ENCODE results near the gene THAP11. TPM values are rescaled to one million over a fixed set of nuclear protein-coding genes. Genes with fewer than 3 reads are reported as not detected.

THAP11 gene
- total RNA-seq: 26.1 and 28.0 TPM in 2 replicates

GRCh38 chr16:67841816-67842508 is at the start of gene THAP11:
THAP11 (plus strand) TSS chr16:67842320; CDS start chr16:67842555, 235 bp downstream.

GRCh38 chr16:67806428-67807147 is 35.5 kb upstream of the THAP11 start, which contains the start of the genes RANBP10 and TSNAXIP1:
RANBP10 (minus strand) TSS chr16:67806560; CDS start chr16:67806536, 24 bp downstream.
TSNAXIP1 (plus strand) TSS chr16:67806889; CDS start chr16:67807150, 261 bp downstream.

GRCh38 chr16:67846320-67847063 is 4.4 kb downstream of the THAP11 start, which contains the start of gene NUTF2:
NUTF2 (plus strand) TSS chr16:67846933; CDS start chr16:67865131, 18,198 bp downstream.

DNA sequence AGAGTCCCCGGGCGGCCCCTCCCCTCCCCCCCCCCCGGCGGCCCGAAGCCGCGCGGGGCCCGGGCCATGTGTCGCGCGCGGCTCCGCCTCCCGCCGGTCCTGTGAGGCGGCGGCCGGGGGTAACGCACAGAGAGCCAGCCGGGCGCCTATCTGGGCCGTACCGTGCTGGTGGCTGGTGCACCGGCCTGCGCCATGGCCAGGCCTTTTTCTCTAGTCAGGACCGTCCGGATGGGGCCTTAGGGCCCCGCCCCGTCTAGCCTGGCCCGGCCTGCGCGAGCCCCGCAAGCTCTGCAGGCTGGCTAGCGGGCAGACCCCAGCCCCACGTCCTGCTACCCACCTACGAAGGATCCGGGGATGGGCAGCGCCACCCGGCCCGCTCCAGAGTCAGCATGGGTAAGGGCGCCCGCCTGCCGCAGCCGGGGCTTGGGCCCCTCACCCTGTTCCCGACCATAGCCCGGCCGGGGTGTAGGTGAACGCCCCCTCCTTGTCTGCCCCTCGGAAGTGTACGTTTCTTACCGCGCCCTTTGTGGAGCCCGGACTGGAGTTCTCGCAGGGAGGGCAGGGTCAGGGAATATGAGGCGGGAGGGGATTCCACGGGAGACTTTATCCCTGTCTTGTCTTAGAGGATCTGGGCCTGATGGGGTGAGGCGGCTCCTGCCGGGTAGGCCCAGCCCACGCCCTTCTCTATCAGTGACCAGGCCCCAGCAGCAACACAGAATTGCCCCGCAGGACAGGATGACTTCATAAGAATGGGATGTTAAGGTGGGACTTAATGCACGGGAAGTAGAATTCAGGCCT is 5.1 kb downstream of the THAP11 start, which contains the start of gene CENPT:
CENPT (minus strand) TSS at position 630 of the 798 bp plus-strand sequence. CDS start 13,834 bp downstream, outside the sequence.

DNA sequence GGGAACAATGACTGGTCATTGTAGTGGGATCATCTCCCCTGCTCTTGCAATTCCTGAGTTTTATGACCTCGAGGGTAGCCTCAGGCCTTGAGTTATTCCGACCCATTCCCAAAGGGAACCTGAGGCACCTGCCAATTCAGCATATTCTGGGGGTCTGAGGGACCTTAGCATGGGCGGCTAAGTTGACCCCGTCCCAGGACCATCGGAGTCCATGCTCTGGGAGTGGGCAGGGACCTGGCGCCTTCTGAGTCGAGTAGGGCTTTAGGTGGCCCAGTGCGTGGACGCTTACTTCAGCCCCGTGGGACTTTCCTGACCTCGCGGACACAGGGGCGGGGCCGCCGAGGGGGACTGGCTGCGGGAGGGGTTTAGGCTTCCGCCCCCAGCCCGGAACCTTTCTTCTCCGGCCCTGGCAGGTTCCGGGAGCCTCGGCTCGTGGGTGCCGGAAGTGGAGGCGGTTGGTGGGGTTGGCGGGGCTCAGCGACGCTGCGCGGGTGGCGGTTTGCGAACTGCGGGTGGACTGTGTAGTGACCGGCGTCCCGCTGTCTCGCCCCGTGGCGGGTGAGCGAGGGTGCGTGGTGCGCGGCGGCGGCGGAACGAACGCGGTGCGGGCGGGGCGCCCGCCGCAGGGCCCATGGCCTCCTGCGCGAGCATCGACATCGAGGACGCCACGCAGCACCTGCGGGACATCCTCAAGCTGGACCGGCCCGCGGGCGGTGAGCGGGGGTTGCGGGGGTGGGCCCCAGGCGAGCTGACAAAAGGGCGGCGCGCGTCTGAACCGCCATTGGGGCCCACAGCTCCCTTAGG is 30.7 kb downstream of the THAP11 start, which contains the start of gene EDC4:
EDC4 (plus strand) TSS at position 422 of the 804 bp plus-strand sequence; CDS start at position 632, 210 bp downstream.

GRCh38 chr16:67884684-67885083 is 42.6 kb downstream of the THAP11 start, which contains the start of gene NRN1L:
NRN1L (plus strand) TSS chr16:67884885; CDS start chr16:67884904, 19 bp downstream.

GRCh38 chr16:67892899-67893742 is 51.0 kb downstream of the THAP11 start, which contains the start of gene PSKH1:
PSKH1 (plus strand) TSS chr16:67893254; CDS start chr16:67908750, 15,496 bp downstream.

Small RNA genes within 50 kb of the gene (small RNA-seq; reads per million reads assigned to genes)
- gene AC040162.2 (not detected), gene NRN1L (not detected)

Other genes starting within 250 kb of the THAP11 start
- 0.37 and 0.39 TPM in 2 replicates for gene CARMIL2, start 197.2 kb upstream of the THAP11 start, total RNA-seq
- gene ACD, start 182.1 kb upstream of the THAP11 start, total RNA-seq: 25.4 and 31.5 TPM in 2 replicates
- 0.59 and 1.1 TPM in 2 replicates for gene PARD6A, start 181.4 kb upstream of the THAP11 start, total RNA-seq
- 15.8 and 16.9 TPM in 2 replicates for gene ENKD1, start 175.6 kb upstream of the THAP11 start, total RNA-seq
- gene C16orf86, start 175.5 kb upstream of the THAP11 start, total RNA-seq: 3.3 and 3.9 TPM in 2 replicates
- 13.2 and 17.0 TPM in 2 replicates for gene GFOD2, start 123.0 kb upstream of the THAP11 start, total RNA-seq
- gene RANBP10, start 35.8 kb upstream of the THAP11 start, total RNA-seq: 5.1 and 7.0 TPM in 2 replicates
- 0.98 and 2.2 TPM in 2 replicates for gene TSNAXIP1, start 35.4 kb upstream of the THAP11 start, total RNA-seq
- gene NUTF2, start 4.6 kb downstream of the THAP11 start, total RNA-seq: 210 and 284 TPM in 2 replicates
- 27.0 and 32.7 TPM in 2 replicates for gene CENPT, start 5.4 kb downstream of the THAP11 start, total RNA-seq
- 55.5 and 72.9 TPM in 2 replicates for gene EDC4, start 30.7 kb downstream of the THAP11 start, total RNA-seq
- gene NRN1L, start 42.6 kb downstream of the THAP11 start, total RNA-seq: 0.37 TPM in 1 of 2 replicates, not detected in the other
- gene PSKH1, start 50.9 kb downstream of the THAP11 start, total RNA-seq: 12.1 TPM in 2 replicates
- gene CTRL, start 89.5 kb downstream of the THAP11 start, total RNA-seq: 0.37 and 1.4 TPM in 2 replicates
- gene PSMB10, start 94.5 kb downstream of the THAP11 start, total RNA-seq: 29.7 and 41.2 TPM in 2 replicates
- 5.1 and 11.1 TPM in 2 replicates for gene LCAT, start 101.8 kb downstream of the THAP11 start, total RNA-seq
- 40.8 and 73.3 TPM in 2 replicates for gene SLC12A4, start 126.3 kb downstream of the THAP11 start, total RNA-seq
- gene DPEP3, start 138.2 kb downstream of the THAP11 start, total RNA-seq: not detected in 2 replicates
- not detected in 2 replicates for gene DPEP2, start 157.2 kb downstream of the THAP11 start, total RNA-seq
- not detected in 2 replicates for gene DPEP2NB, start 173.6 kb downstream of the THAP11 start, total RNA-seq
- gene DDX28, start 180.9 kb downstream of the THAP11 start, total RNA-seq: 14.7 and 19.0 TPM in 2 replicates
- 18.0 and 21.5 TPM in 2 replicates for gene DUS2, start 181.0 kb downstream of the THAP11 start, total RNA-seq
- gene NFATC3, start 243.1 kb downstream of the THAP11 start, total RNA-seq: 17.3 and 27.2 TPM in 2 replicates